Choroid plexus epithelial cell (primary cell): ENCODE measurements around the gene SPOCD1.

Source experiments
- DNase-seq: peaks from one replicate; pipeline ENCODE4 v3.0.0-alpha.2; 2010; ENCODE audit warnings: low read depth
- H3K4me3 ChIP-seq: 2 replicates; pipeline ENCODE4 v1.5.1; 2011; ENCODE audit warnings: low read depth, mild to moderate bottlenecking, control low read depth, low read length, moderate library complexity
- CTCF ChIP-seq: conservative IDR thresholded peaks from 2 replicates; pipeline ENCODE4 v1.5.1; 2011; ENCODE audit warnings: low read depth, mild to moderate bottlenecking, control low read depth, inconsistent platforms, low read length, moderate library complexity

SPOCD1 gene

DNA sequence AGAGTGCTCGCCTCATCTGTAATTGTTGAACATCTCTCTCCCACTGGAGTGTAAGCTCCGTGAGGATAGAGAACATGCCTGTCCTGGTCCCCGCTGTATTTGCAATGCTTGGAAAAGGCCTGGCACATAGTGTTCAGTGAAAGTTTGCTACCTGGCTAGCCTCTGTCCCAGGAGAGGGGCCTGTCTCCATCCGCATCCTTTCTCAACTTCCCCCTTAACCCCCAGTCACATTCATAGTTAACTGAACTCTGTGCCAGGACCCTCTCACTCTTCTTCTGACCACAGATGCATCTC is 15.2 kb downstream of the SPOCD1 start:
- no peak overlapping the region for H3K4me3 ChIP-seq
- DNase-seq: no peak
- TF ChIP-seq CTCF: no peak

DNA sequence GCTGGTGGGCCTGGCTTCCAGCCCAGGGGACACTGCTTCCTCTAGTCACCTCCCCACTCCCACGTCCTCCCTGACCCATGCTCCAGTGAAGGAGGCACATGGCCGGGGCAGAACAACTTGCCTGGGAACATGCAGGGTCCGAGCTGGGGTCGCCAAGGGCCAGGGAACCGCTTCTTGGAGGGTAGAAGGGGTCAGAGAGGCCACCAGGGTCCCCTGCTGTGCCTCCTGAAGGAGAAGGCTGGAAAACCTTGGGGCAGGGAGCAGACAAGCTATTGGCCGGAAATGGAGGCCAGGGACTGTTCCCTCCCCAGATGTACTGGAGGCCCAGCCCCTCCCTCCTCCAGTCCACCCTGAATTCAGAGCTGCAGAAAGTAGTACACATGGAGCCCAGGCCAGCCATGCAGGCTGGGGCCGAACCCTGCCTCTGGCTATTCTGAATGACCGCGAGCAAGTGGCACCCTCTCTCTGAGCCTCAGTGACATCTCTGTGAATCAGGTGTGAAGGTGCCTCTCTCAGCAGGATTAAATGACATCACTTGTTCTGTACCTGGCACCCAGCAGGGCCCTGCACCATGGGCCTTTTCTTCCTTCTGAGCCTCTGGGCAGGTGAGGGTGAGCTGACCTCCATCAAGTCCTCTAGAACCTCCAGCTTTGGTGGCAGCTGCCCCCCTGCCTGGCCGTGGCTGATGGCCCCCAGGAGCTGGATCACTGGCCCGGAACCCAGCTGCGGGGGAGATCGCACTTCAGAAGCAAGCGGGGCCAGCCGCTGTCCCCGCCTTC is 15.7 kb downstream of the SPOCD1 start:
- DNase-seq: no peak

DNA sequence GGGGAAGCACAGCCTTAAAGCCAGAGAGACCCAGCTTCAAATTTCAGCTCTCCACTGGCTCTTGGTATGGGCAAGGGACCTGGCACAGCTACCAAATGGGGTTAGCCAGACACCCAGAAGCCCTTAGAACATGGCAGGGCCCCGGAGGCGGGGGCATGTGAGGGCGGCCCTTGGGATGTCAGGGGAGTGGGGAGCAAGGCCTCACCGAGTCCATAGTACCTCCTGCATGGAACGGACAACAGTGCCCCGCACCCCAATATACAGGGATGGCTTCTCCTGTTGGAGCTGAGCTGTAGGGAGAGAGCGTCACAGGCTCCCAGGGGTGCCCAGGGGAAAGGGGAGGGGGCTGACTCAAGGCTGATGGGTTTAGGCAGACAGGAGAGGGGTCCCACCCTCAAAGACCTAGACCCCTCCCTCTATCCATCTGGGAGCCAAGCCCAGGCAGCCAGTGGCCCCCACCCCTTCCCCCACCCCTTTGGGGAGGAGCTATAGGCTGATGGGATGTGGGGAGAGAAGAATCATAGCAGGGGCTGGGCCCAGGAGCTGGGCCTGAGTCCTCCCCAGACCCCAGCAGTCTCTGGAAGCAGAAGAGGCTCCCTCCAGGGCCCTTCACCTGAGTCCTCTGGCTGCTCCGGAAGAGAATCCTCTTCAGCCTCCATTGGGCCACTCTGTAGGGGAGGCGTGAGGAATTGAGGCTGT is 16.5 kb downstream of the SPOCD1 start:
- DNase-seq: no peak
- H3K4me3 ChIP-seq: no peak overlapping the region
- no peak for TF ChIP-seq CTCF

More for the DNA sequence above, 15.7 kb downstream of the SPOCD1 start:
- H3K4me3 ChIP-seq: no peak overlapping the region
- no peak for TF ChIP-seq CTCF

GRCh38 chr1:31798433-31799195 is 17.2 kb downstream of the SPOCD1 start:
- peak overlapping the region; percentile 45 for H3K4me3 ChIP-seq
- no peak for TF ChIP-seq CTCF
- DNase-seq: peak; percentile 73

GRCh38 chr1:31798086-31798432 is 17.8 kb downstream of the SPOCD1 start:
- DNase-seq: no peak
- TF ChIP-seq CTCF: no peak
- H3K4me3 ChIP-seq: peak overlapping the region; percentile 45

DNA sequence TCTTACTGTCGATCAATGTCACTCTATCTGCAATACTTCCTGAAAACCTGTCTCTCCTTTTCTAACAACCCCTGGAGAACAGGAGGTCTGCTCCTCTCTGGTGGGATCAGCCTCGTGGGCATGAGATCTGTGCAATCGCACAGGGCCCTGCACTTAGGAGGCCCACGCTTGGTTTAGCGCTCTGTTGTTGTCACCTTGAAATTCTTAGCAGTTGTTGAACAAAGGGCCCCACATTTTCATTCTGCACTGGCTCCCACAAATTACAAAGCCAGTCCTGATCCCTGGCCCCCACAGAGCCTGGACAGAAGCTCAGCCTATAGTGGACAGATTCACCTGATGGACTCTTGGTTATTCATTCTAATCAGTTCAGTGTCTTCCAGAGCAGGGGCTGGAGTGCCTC is 18.6 kb downstream of the SPOCD1 start:
- no peak for TF ChIP-seq CTCF
- H3K4me3 ChIP-seq: no peak overlapping the region
- DNase-seq: no peak
